ENCODE results near the gene FOXRED1. TPM values are rescaled to one million over a fixed set of nuclear protein-coding genes. Genes with fewer than 3 reads are reported as not detected.

Gene FOXRED1
- total and polyA plus RNA-seq, 9 of the 15 experiments (the other 6 are each of a cell fraction or from before 2014, with no cell fraction given): 14.1 to 94.4 (median 53.1) TPM

GRCh38 chr11:126311401-126312291 lies 42.7 kb downstream of the FOXRED1 start:
- FAIRE-seq: no peak
- 89% methylated on average over 14 of the region's 14 CpGs for WGBS (ENCODE audit: insufficient coverage, low coverage, missing lambda C conversion rate)

More at GRCh38 chr11:126311401-126312291, 42.7 kb downstream of the FOXRED1 start:
- Histone ChIP-seq H3K4me2 (ENCODE audit: insufficient read depth, low read length) (no peak overlapping the region), H3K27ac (ENCODE audit: extremely low read depth, low read depth, low read length) (no peak overlapping the region), H3K79me2 (ENCODE audit: control insufficient read depth, insufficient read depth, low read length) (no peaks in the 10 kb centered on the region), H4K20me1 (replicated peaks; ENCODE audit: control insufficient read depth, insufficient read depth, low read length) (no peaks in the 10 kb centered on the region; the same call in 1 of the 2 replicates), H3K27me3 (ENCODE audit: control insufficient read depth in 2 of 2, insufficient read depth in 2 of 2, low read length in 2 of 2) (no peaks in the 10 kb centered on the region; a peak in 1 of 5 replicates), H3K4me3 (no peak overlapping the region), H3K9me1 (ENCODE audit: control insufficient read depth, insufficient read depth, low read length) (no peaks in the 10 kb centered on the region), H3K36me3 (ENCODE audit: control insufficient read depth, insufficient read depth, low read length) (peaks cover 8% of the 10 kb centered on the region; the same call in 2 of the 3 replicates), H2AFZ (ENCODE audit: low read depth, low read length) (no peak overlapping the region), H3K9ac (ENCODE audit: insufficient read depth in 1 of 2, low read depth in 2 of 2, low read length in 2 of 2) (no peak overlapping the region), H3K4me1 (replicated peaks in 1 of 2; ENCODE audit: control insufficient read depth in 2 of 2, insufficient read depth in 2 of 2, low read length in 2 of 2) (no peaks in the 10 kb centered on the region), H3K9me3 (replicated peaks; ENCODE audit: control insufficient read depth, insufficient read depth, low read depth, low read length) (no peaks in the 10 kb centered on the region)
- in situ Hi-C loops (cut with MboI): loop anchor here (25.0 kb wide), 2 partner anchors 101 to 676 kb away; no protein-coding TSS in a partner anchor
- ChIA-PET CTCF (ENCODE audit: low intra/inter-chr PET ratio) (interaction anchor here (1.6 to 3.6 kb wide), 3 partner anchors 81 to 169 kb away, joined by 5 to 27 read pairs (median 12); no protein-coding TSS in a partner anchor), POLR2A (interaction anchor here (0.6 to 1.3 kb wide), 3 partner anchors 8 to 402 kb away, joined by 3 to 4 read pairs (median 3); partner anchors contain the start of gene DCPS)
- no TSS peak for BruUV-seq (replicated peaks)
- ATAC-seq (no peak), DNase-seq (ENCODE audit: extremely low read depth in 1 of 4, low spot score in 3 of 4) (no peak)
- no peak for TF ChIP-seq ZNF431 (CRISPR knock-in tag; IDR thresholded peaks at IDR 0.05)
- no peak for TF ChIP-seq PTBP1 (IDR thresholded peaks at IDR 0.05; ENCODE audit: low read depth, low read length)
- TF ChIP-seq MITF (IDR thresholded peaks at IDR 0.05): no peak
- intact Hi-C loops (cut with micrococcal nuclease): loop anchor here (5.0 kb wide), 1 partner anchor 111 kb away; no protein-coding TSS in a partner anchor

Measured in K562 (cell line).